Body of pancreas (tissue), 4 donors: ENCODE measurements around the gene RNF187. TPM values are rescaled to one million over a fixed set of nuclear protein-coding genes. Genes with fewer than 3 reads are reported as not detected.

Source experiments
- ATAC-seq: fragments of 150-250 bp; one replicate; pipeline ENCODE4 v1.9.1; 2016
- DNase-seq, 4 donors: peaks; one replicate each; pipeline ENCODE4 v3.0.0-alpha.2; 2019
- H3K27ac ChIP-seq, 4 donors: fragments of 200-600 bp; sonication (generic); 1 replicate in 3 of 4; 2 replicates in 1 of 4; pipeline versions ENCODE4 v1.5.1 to v1.6.1; 2016 to 2019; ENCODE audit warnings: mild to moderate bottlenecking in 1 of 4, mixed read lengths in 1 of 4, moderate library complexity in 1 of 4
- H3K27me3 ChIP-seq, 2 donors: fragments of 200-600 bp; sonication (generic); one replicate each; pipeline ENCODE4 v1.6.0; 2016; ENCODE audit warnings: mild to moderate bottlenecking in 1 of 2
- H3K36me3 ChIP-seq, 2 donors: fragments of 200-600 bp; sonication (generic); replicated peaks in 1 of 2; 2 replicates each; pipeline ENCODE4 v1.5.1; 2016; ENCODE audit warnings: low read depth in 2 of 2; ENCODE audit not compliant: insufficient read depth in 1 of 2
- H3K4me1 ChIP-seq: fragments of 200-600 bp; sonication (generic); one replicate; pipeline ENCODE4 v1.6.0; 2016
- H3K4me3 ChIP-seq, 2 donors: fragments of 200-600 bp; sonication (generic); 1 replicate in 1 of 2; 2 replicates in 1 of 2; pipeline ENCODE4 v1.5.1; 2016 to 2019
- H3K9me3 ChIP-seq, 3 donors: fragments of 200-600 bp; sonication (generic); 1 replicate in 2 of 3; 2 replicates in 1 of 3; pipeline ENCODE4 v1.5.1; 2016
- POLR2A ChIP-seq, 3 donors: fragments of 450-650 bp; IDR thresholded peaks; one replicate each; pipeline ENCODE4 v1.6.1; 2016; ENCODE audit warnings: antibody characterized with exemption in 3 of 3, mild to moderate bottlenecking in 2 of 3
- WGBS, 2 donors: methylation state at CpG; one replicate each; pipeline ENCODE4 v1.1.5; 2017; 5-methylcytosine and 5-hydroxymethylcytosine counted together
- intact Hi-C: fragments of 100-400 bp; cut with DNase I; formaldehyde crosslinking; loops from one replicate; pipeline ENCODE4 v1.15.1; 2023
- total RNA-seq, 2 donors: library from RNA; depleted of rRNA; stranded (reverse); fragments of >200 nt; gene quantifications; one replicate each; pipeline ENCODE4 v1.1.0, GENCODE V29; 2016
- TF ChIP-seq, protein P1 (sequence below), 7 experiments: fragments of 450-650 bp in 4 of 7; fragments of 200-600 bp in 3 of 7; sonication (generic) in 3 of 7; IDR thresholded peaks; one replicate each; pipeline ENCODE4 v1.5.1; 2016 to 2019; ENCODE audit warnings: antibody characterized with exemption in 7 of 7

The RNF187 gene
- total RNA-seq, 2 donors from 2014 or later, result 20.0 to 35.9 TPM

DNA sequence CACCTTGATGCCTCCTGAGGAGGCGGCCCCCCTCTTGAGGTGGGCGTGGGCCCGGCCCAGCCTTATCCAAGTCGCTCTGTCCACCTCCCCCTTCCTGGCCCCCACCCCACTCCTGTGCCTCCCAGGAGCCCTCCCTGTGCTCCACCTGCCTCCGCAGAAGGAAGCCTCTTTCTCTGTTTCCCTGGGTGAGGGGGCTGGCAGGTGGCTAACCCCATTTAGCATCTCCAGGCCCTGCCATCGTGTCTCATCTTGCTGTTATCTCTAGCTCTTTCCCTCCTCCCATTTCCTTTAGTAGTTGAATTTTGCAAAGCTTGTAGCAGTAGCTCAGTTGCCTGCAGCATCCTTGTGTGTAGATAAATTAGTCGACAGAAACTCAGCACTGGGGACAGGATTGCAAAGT, 7.2 kb downstream of the RNF187 start:
- peaks cover 0 to 16% of the 10 kb centered on the region in 2 donors for H3K36me3 ChIP-seq
- intact Hi-C loops, result no loop called here
- no peak for TF ChIP-seq POLR2A (IDR thresholded peaks at IDR 0.05)
- H3K4me1 ChIP-seq, result peaks cover 14% of the 10 kb centered on the region
- DNase-seq (no peak), ATAC-seq (no peak)
- no peak overlapping the region for H3K27ac ChIP-seq
- no peak overlapping the region for H3K4me3 ChIP-seq
- H3K9me3 ChIP-seq, result no peaks in the 10 kb centered on the region
- H3K27me3 ChIP-seq, result no peaks in the 10 kb centered on the region
- 72 to 82% methylated on average over 4 to 7 of the region's 7 CpGs for WGBS, 2 donors

DNA sequence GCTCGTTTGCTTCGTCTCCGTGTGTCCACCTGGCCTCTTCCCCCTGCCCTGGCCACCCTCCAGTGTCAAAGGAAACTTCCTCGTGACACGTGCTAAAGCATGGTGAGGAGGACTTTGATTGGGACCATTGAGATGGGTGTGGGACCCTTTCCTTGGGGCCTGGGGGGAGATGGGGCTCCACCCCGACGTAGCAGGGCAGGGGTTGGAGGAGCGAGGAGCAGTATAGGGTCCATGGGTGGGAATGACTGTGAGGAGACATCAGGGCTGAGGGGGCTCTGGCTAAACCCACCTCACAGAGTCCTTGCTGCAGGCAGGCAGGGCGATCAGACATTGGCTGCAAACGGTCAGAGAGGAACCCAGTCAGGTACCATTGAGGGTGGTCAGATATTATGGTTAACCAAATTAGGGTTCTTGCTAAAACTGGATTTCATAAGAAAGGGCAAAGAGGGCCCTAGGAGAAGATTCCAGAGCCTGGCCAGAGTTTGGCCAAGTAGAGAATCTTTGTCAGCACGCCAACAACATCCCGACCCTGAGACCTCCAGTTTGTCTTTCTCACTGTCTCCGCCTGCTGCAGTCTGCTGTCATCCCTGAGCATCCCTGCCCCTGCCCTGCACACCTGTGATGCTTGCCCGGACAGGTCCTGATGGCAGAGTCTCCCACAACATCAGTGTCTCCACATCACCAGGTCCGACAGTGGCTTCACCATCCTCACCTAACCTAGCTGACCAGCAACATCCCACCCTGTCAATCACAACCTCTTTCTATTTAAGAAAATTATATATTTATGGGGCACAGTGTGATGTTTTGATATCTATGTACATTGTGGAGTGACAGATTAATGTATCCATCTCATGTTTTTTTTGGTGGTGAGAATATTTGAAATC, 8.0 kb downstream of the RNF187 start:
- ATAC-seq (peak; percentile 6), DNase-seq (no peak)
- Histone ChIP-seq H3K9me3 (no peaks in the 10 kb centered on the region), H3K27ac (no peak overlapping the region), H3K36me3 (peaks cover 0 to 16% of the 10 kb centered on the region in 2 donors), H3K27me3 (no peaks in the 10 kb centered on the region), H3K4me3 (no peak overlapping the region), H3K4me1 (peaks cover 7% of the 10 kb centered on the region)
- TF ChIP-seq, protein P1, sequence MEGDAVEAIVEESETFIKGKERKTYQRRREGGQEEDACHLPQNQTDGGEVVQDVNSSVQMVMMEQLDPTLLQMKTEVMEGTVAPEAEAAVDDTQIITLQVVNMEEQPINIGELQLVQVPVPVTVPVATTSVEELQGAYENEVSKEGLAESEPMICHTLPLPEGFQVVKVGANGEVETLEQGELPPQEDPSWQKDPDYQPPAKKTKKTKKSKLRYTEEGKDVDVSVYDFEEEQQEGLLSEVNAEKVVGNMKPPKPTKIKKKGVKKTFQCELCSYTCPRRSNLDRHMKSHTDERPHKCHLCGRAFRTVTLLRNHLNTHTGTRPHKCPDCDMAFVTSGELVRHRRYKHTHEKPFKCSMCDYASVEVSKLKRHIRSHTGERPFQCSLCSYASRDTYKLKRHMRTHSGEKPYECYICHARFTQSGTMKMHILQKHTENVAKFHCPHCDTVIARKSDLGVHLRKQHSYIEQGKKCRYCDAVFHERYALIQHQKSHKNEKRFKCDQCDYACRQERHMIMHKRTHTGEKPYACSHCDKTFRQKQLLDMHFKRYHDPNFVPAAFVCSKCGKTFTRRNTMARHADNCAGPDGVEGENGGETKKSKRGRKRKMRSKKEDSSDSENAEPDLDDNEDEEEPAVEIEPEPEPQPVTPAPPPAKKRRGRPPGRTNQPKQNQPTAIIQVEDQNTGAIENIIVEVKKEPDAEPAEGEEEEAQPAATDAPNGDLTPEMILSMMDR (IDR thresholded peaks at IDR 0.05), result no peak
- TF ChIP-seq POLR2A (IDR thresholded peaks at IDR 0.05), result no peak
- intact Hi-C loops, result no loop called here
- 92 to 94% methylated on average over 13 to 15 of the region's 15 CpGs for WGBS, 2 donors

DNA sequence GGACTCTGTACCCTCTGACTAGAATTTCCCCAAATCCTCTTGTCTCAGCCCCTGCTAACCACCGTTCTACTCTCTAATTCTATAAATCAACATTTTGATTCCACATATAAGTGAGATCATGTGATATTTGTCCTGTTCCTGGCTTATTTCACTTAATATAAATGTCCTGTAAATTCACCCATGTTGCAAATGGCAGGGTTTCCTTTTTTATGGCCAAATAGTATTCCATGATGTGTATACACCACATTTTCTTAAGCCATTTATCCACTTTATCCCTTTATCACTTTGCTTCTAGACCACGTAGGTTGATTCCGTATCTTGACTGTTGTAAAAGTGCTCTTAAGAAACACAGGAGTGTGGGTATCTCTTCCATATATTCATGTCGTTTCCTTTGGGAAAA, 8.9 kb downstream of the RNF187 start:
- WGBS, 2 donors, result 93 to 96% methylated on average over 4 of the region's 4 CpGs
- H3K27me3 ChIP-seq, result no peaks in the 10 kb centered on the region
- ATAC-seq (no peak), DNase-seq (no peak)
- no peaks in the 10 kb centered on the region for H3K9me3 ChIP-seq
- no peak overlapping the region for H3K27ac ChIP-seq
- peaks cover 0 to 16% of the 10 kb centered on the region in 2 donors for H3K36me3 ChIP-seq
- no peak overlapping the region for H3K4me3 ChIP-seq
- no peak for TF ChIP-seq POLR2A (IDR thresholded peaks at IDR 0.05)
- TF ChIP-seq, protein P1 (IDR thresholded peaks at IDR 0.05), result no peak
- intact Hi-C loops, result no loop called here
- H3K4me1 ChIP-seq, result peaks cover under 1% of the 10 kb centered on the region

DNA sequence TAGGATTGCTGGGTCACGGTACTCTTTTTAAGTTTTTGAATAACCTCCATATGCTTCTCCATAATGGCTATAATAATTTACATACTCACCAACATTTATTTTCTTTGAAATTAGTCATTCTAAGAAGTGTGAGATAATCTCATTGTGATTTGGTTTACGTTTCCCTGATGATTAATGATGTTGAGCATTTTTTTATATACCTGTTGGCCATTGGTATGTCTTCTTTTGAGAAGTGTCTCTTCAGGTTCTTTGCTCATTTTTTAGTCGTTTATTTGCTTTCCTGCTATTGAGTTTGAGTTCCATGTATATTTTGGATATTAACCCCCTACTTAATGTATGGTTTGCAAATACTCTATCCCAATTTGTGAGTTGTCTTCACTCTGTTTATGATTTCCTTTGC, 9.3 kb downstream of the RNF187 start:
- H3K27me3 ChIP-seq, result no peaks in the 10 kb centered on the region
- ATAC-seq, result no peak
- intact Hi-C loops, result no loop called here
- TF ChIP-seq POLR2A (IDR thresholded peaks at IDR 0.05), result no peak
- TF ChIP-seq, protein P1 (IDR thresholded peaks at IDR 0.05), result no peak
- peaks cover 0 to 16% of the 10 kb centered on the region in 2 donors for H3K36me3 ChIP-seq
- no peak overlapping the region for H3K4me3 ChIP-seq
- WGBS, 2 donors, result 73 to 74% methylated on average over 3 of the region's 3 CpGs
- no peak for DNase-seq
- H3K4me1 ChIP-seq, result peaks cover 5% of the 10 kb centered on the region
- H3K27ac ChIP-seq, result no peak overlapping the region
- no peaks in the 10 kb centered on the region for H3K9me3 ChIP-seq

DNA sequence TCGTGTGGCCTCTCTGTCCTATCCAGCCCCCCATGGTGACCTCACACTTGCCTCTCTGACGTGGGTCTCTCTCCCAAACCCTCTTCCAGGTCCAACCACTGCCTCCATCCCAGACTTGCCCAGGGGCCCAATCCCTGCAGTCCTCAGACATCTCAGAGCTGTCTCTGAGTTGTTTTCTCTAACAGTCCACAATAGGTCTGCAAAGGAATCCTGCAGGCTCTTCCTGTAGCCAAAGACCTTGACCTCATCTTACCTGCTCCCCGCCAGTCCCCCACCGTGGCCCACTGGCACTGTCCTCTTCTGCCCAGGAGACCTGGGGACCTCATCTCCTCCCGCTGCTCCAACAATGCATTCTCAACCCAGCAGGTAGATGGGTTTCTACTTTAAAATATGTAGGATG, 10.0 kb downstream of the RNF187 start:
- intact Hi-C loops, result no loop called here
- ATAC-seq (no peak), DNase-seq (no peak)
- Histone ChIP-seq H3K27me3 (no peaks in the 10 kb centered on the region), H3K36me3 (peaks cover 0 to 16% of the 10 kb centered on the region in 2 donors), H3K27ac (no peak overlapping the region), H3K9me3 (no peaks in the 10 kb centered on the region), H3K4me3 (no peak overlapping the region), H3K4me1 (peaks cover 5% of the 10 kb centered on the region)
- 83 to 85% methylated on average over 5 of the region's 5 CpGs for WGBS, 2 donors
- TF ChIP-seq, protein P1 (IDR thresholded peaks at IDR 0.05), result no peak
- no peak for TF ChIP-seq POLR2A (IDR thresholded peaks at IDR 0.05)
